PFSK-1 (cell line): ENCODE data around the gene WWC2.

Experiments
- FOXP2 ChIP-seq: optimal IDR thresholded peaks from 2 replicates; pipeline ENCODE3; 2011; ENCODE audit warnings: borderline replicate concordance, control low read depth, inconsistent platforms; ENCODE audit not compliant: insufficient read depth; ENCODE audit errors: extremely low read length, extremely low read depth
- POLR2AphosphoS5 ChIP-seq: IDR thresholded peaks from 2 replicates; pipeline ENCODE4 v1.6.1; 2012; ENCODE audit warnings: low read depth, mild to moderate bottlenecking, control low read depth, low read length, moderate library complexity
- REST ChIP-seq, 2 experiments: IDR thresholded peaks; 2 replicates each; pipeline versions ENCODE4 v1.6.1 to v1.8.0; 2011 to 2012; ENCODE audit warnings: low read depth in 2 of 2, low read length in 2 of 2, control low read depth in 1 of 2, inconsistent platforms in 1 of 2, mild to moderate bottlenecking in 1 of 2, moderate library complexity in 1 of 2; ENCODE audit not compliant: insufficient read depth in 1 of 2
- SIN3A ChIP-seq: IDR thresholded peaks from 2 replicates; pipeline ENCODE4 v1.6.1; 2012; ENCODE audit warnings: mild to moderate bottlenecking, low read length, moderate library complexity, borderline replicate concordance; ENCODE audit not compliant: insufficient read depth
- TAF1 ChIP-seq: IDR thresholded peaks from 2 replicates; pipeline ENCODE4 v1.6.1; 2012; ENCODE audit warnings: low read length, control low read depth, borderline replicate concordance; ENCODE audit not compliant: insufficient read depth

GRCh38 chr4:183337833-183338232 is 238.8 kb downstream of the WWC2 start:
- TF ChIP-seq TAF1 (no peak), POLR2AphosphoS5 (no peak), REST (IDR thresholded peaks at IDR 0.05; ENCODE audit: insufficient read depth in 1 of 2, low read depth in 2 of 2, low read length in 2 of 2) (no peak), SIN3A (no peak), FOXP2 (no peak)
